ENCODE measurements around the gene MYRIP. TPM values are rescaled to one million over a fixed set of nuclear protein-coding genes. Genes with fewer than 3 reads are reported as not detected.

MYRIP gene
- total RNA-seq, 1 donor from 2014 or later = 12.7 TPM

DNA sequence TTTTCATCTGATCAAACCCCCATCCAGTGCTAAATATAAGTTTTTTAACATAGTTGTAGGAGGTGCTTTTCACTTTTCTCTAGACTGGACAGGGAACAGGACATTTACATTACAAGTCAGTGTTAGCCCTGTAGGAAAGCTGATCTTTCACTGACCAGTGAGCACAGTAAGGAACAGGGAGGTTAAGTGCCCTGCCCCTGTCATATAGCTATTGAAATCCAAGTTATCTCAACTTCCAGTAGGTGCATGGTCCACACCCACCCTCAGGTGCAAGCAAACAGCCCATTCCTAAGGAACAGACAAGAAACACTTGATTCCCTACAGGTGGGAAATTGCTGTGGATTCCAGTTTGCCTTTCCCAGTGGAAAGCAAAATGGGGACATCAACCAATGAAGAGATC lies 421.0 kb downstream of the MYRIP start:
- Histone ChIP-seq H3K9me3 (no peaks in the 10 kb centered on the region), H3K36me3 (no peaks in the 10 kb centered on the region), H3K4me1 (no peaks in the 10 kb centered on the region), H3K27me3 (no peaks in the 10 kb centered on the region), H3K27ac (no peak overlapping the region), H3K4me3 (no peak overlapping the region)
- TF ChIP-seq, protein P1, sequence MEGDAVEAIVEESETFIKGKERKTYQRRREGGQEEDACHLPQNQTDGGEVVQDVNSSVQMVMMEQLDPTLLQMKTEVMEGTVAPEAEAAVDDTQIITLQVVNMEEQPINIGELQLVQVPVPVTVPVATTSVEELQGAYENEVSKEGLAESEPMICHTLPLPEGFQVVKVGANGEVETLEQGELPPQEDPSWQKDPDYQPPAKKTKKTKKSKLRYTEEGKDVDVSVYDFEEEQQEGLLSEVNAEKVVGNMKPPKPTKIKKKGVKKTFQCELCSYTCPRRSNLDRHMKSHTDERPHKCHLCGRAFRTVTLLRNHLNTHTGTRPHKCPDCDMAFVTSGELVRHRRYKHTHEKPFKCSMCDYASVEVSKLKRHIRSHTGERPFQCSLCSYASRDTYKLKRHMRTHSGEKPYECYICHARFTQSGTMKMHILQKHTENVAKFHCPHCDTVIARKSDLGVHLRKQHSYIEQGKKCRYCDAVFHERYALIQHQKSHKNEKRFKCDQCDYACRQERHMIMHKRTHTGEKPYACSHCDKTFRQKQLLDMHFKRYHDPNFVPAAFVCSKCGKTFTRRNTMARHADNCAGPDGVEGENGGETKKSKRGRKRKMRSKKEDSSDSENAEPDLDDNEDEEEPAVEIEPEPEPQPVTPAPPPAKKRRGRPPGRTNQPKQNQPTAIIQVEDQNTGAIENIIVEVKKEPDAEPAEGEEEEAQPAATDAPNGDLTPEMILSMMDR (IDR thresholded peaks at IDR 0.05) = no peak
- intact Hi-C loops (cut with DNase I) = no loop called here
- DNase-seq (ENCODE audit: low spot score in 2 of 2) = no peak

DNA sequence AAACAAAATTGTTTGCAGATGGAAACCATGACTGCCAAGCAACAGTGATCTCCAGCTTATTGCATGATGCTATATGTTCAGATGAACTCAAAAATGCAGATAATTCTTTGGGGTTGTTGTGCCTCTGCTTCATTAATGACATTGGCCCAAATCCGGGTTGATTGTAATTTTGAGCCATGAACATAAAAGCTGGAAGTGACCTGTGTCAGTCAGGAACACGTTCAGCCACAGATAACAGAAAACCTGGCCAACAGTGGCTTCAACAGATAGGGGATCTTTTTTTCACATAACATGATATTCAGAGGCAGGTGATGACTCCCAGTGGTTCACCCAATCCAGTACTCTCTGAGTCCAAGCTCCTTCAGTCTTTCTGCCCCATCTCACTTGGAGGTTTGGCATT lies 423.2 kb downstream of the MYRIP start:
- Histone ChIP-seq H3K27me3 (no peaks in the 10 kb centered on the region), H3K9me3 (no peaks in the 10 kb centered on the region), H3K4me3 (no peak overlapping the region), H3K4me1 (no peaks in the 10 kb centered on the region), H3K27ac (no peak overlapping the region), H3K36me3 (no peaks in the 10 kb centered on the region)
- no peak for DNase-seq (ENCODE audit: low spot score in 2 of 2)
- TF ChIP-seq, protein P1 (IDR thresholded peaks at IDR 0.05) = no peak
- intact Hi-C loops (cut with DNase I) = no loop called here

DNA sequence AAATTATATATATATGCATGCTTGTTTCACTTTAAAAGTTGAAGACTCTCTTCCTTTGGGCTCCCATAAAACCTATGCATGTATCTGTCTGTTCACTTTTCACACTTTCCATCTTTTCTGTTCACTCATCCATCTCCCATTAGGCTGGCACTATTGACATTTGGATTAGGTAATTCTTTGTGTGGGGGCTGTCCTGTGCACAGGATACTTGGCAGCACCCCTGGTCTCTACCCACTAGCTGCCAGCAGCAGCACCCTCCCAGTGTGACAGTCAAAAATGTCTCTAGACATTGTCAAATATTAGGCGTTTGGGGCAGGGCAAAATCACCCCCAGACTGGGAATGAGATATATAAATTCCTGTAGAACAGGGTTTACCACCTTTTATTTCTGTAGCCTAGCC lies 427.8 kb downstream of the MYRIP start:
- DNase-seq (ENCODE audit: low spot score in 2 of 2) = no peak

DNA sequence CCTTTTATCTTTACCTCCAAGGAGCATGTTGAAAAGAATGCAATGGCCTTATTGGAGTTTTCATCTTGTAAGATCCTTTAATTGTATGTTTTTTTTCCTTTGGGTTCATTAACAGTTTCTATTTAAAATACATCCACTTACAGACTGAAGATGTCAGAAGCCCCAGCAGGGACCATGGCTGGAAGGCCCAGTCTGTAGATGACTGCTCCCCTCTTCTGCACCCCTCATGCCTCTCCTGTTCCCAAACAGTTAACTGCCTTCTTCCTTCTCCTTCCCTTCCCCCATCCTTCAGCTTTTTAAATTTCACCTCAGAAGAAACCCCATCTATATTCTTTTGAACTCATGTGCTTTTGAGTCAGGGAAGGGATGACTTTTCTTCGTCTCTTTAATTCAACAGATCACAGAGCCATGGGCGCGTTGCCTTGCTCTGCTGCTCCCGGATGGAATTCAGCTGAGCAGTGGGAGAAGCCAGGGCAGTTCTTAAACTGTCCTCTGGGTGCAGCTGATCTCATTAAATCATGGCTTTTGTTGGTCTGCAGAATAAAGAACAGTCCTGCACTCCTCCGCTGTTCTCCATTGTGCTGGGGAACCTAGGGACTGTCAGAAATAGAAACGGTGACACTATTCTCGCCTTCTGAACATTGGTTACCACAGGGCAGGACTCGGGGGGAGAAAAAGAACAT lies 428.6 kb downstream of the MYRIP start:
- Histone ChIP-seq H3K27me3 (no peaks in the 10 kb centered on the region), H3K4me3 (no peak overlapping the region), H3K27ac (no peak overlapping the region), H3K9me3 (no peaks in the 10 kb centered on the region), H3K36me3 (no peaks in the 10 kb centered on the region), H3K4me1 (no peaks in the 10 kb centered on the region)
- DNase-seq (ENCODE audit: low spot score in 2 of 2) = no peak
- intact Hi-C loops (cut with DNase I) = no loop called here
- TF ChIP-seq, protein P1 (IDR thresholded peaks at IDR 0.05) = no peak

More for the DNA sequence above, 427.8 kb downstream of the MYRIP start:
- Histone ChIP-seq H3K9me3 (no peaks in the 10 kb centered on the region), H3K36me3 (no peaks in the 10 kb centered on the region), H3K4me3 (no peak overlapping the region), H3K4me1 (no peaks in the 10 kb centered on the region), H3K27ac (no peak overlapping the region), H3K27me3 (no peaks in the 10 kb centered on the region)
- TF ChIP-seq, protein P1 (IDR thresholded peaks at IDR 0.05) = no peak
- intact Hi-C loops (cut with DNase I) = no loop called here

DNA sequence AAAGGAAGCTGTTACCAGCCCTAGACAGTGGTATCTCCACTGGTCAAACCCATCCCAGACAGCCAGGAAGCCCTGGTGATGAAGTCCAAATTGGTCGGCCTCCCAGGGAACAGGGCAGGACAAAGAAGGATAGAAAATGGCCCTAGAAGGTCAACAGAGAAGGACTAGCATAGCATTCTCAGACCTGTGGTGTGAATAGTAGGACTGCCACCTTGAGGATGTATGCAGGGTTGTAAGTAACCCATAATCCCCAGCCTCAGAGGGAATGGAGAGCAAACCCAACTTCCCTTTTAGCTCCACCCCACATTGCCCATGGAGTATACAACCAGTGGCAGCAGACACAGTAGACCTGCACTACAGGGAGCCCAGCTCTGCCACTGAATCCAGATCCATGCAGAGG lies 431.5 kb downstream of the MYRIP start:
- Histone ChIP-seq H3K4me3 (no peak overlapping the region), H3K9me3 (no peaks in the 10 kb centered on the region), H3K4me1 (no peaks in the 10 kb centered on the region), H3K36me3 (no peaks in the 10 kb centered on the region), H3K27me3 (no peaks in the 10 kb centered on the region), H3K27ac (no peak overlapping the region)
- TF ChIP-seq, protein P1 (IDR thresholded peaks at IDR 0.05) = no peak
- intact Hi-C loops (cut with DNase I) = no loop called here
- no peak for DNase-seq (ENCODE audit: low spot score in 2 of 2)

DNA sequence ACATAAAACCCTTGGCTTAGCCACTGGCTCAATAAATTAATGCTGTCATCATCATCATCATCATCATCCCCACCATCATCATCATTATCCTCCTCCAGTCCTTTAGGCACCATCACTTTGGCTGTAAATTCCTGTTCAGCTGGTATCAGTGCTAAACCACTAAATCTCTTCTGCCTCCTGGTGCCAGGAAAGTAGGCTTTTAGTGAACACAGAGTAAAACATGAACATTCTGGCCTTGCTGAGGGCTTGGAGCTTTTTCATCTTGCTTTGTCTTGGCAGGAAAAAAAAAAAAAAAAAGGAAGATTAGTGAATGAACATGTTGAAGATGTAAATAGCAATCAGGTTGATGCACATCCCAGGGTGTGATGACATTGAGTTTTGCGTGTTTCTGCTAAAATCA lies 432.8 kb downstream of the MYRIP start:
- H3K9me3 ChIP-seq = no peaks in the 10 kb centered on the region
- no peaks in the 10 kb centered on the region for H3K27me3 ChIP-seq
- no peak overlapping the region for H3K27ac ChIP-seq
- H3K36me3 ChIP-seq = no peaks in the 10 kb centered on the region
- TF ChIP-seq, protein P1 (IDR thresholded peaks at IDR 0.05) = no peak
- intact Hi-C loops (cut with DNase I) = no loop called here
- H3K4me3 ChIP-seq = no peak overlapping the region
- DNase-seq (ENCODE audit: low spot score in 2 of 2) = no peak
- H3K4me1 ChIP-seq = no peaks in the 10 kb centered on the region

Measured in ascending aorta (tissue), 2 donors.